ENCODE results near the gene PTPA.

The PTPA gene

GRCh38 chr9:129080601-129081387, 30.4 kb upstream of the PTPA start, which contains the start of gene DOLPP1:
Gene DOLPP1 (plus strand): TSS chr9:129081111. CDS start chr9:129081132, 21 bp downstream.
- peak; percentile 99 for DNase-seq (ENCODE audit: extremely low spot score, insufficient read length, low read depth)
- peak; percentile 98 for FAIRE-seq

- FAIRE-seq, result no peak
- DNase-seq (ENCODE audit: extremely low spot score, insufficient read length, low read depth), result peak; percentile 94
These were observed 29.8 kb upstream of the PTPA start for GRCh38 chr9:129081388-129081904.

- FAIRE-seq (no peak), DNase-seq (ENCODE audit: extremely low spot score, insufficient read length, low read depth) (no peak)
These were observed 27.1 kb upstream of the PTPA start for GRCh38 chr9:129084087-129084486.

- FAIRE-seq (no peak), DNase-seq (ENCODE audit: extremely low spot score, insufficient read length, low read depth) (no peak)
These were observed 22.0 kb upstream of the PTPA start for GRCh38 chr9:129089246-129089645.

GRCh38 chr9:129093602-129094386, 17.4 kb upstream of the PTPA start:
- FAIRE-seq (no peak), DNase-seq (ENCODE audit: extremely low spot score, insufficient read length, low read depth) (no peak)

GRCh38 chr9:129094387-129095169, 16.6 kb upstream of the PTPA start:
- DNase-seq (ENCODE audit: extremely low spot score, insufficient read length, low read depth), result no peak
- FAIRE-seq, result no peak

- FAIRE-seq, result no peak
- no peak for DNase-seq (ENCODE audit: extremely low spot score, insufficient read length, low read depth)
These were observed 16.0 kb upstream of the PTPA start for GRCh38 chr9:129095170-129095667.

- no peak for FAIRE-seq
- DNase-seq (ENCODE audit: extremely low spot score, insufficient read length, low read depth), result no peak
These were observed 15.3 kb upstream of the PTPA start for GRCh38 chr9:129095908-129096307.

- FAIRE-seq, result no peak
These were observed 13.4 kb upstream of the PTPA start for GRCh38 chr9:129097671-129098306.

GRCh38 chr9:129098328-129098727, 12.9 kb upstream of the PTPA start:
- no peak for FAIRE-seq
- DNase-seq (ENCODE audit: extremely low spot score, insufficient read length, low read depth), result no peak

More at GRCh38 chr9:129097671-129098306, 13.4 kb upstream of the PTPA start:
- DNase-seq (ENCODE audit: extremely low spot score, insufficient read length, low read depth), result no peak

GRCh38 chr9:129100383-129101169, 10.6 kb upstream of the PTPA start:
- no peak for FAIRE-seq
- DNase-seq (ENCODE audit: extremely low spot score, insufficient read length, low read depth), result no peak

- FAIRE-seq, result no peak
These were observed 9.9 kb upstream of the PTPA start for GRCh38 chr9:129101279-129101678.

GRCh38 chr9:129102095-129102525, 9.1 kb upstream of the PTPA start:
- no peak for DNase-seq (ENCODE audit: extremely low spot score, insufficient read length, low read depth)
- no peak for FAIRE-seq

More at GRCh38 chr9:129101279-129101678, 9.9 kb upstream of the PTPA start:
- DNase-seq (ENCODE audit: extremely low spot score, insufficient read length, low read depth), result no peak

GRCh38 chr9:129102791-129103594, 8.2 kb upstream of the PTPA start:
- FAIRE-seq (no peak), DNase-seq (ENCODE audit: extremely low spot score, insufficient read length, low read depth) (no peak)

GRCh38 chr9:129103595-129103965, 7.6 kb upstream of the PTPA start:
- DNase-seq (ENCODE audit: extremely low spot score, insufficient read length, low read depth) (no peak), FAIRE-seq (no peak)

- no peak for DNase-seq (ENCODE audit: extremely low spot score, insufficient read length, low read depth)
- no peak for FAIRE-seq
These were observed 7.2 kb upstream of the PTPA start for GRCh38 chr9:129104051-129104450.

GRCh38 chr9:129105857-129106694, 5.1 kb upstream of the PTPA start:
- no peak for FAIRE-seq
- no peak for DNase-seq (ENCODE audit: extremely low spot score, insufficient read length, low read depth)
